Chondrocyte (in vitro differentiated cells): Measurements from ENCODE around the gene RGS14. TPM values are rescaled to one million over a fixed set of nuclear protein-coding genes. Genes with fewer than 3 reads are reported as not detected.
A peak's percentile ranks its signal among the peaks of the same experiment; 100 is the strongest.

ENCODE experiments used
- DNase-seq: peaks from one replicate; pipeline ENCODE4 v3.0.0; 2021; ENCODE audit warnings: mixed read lengths, low spot score
- H3K27ac Mint-ChIP-seq: one replicate; pipeline ENCODE4 v1.8.0; 2021; ENCODE audit warnings: mild to moderate bottlenecking, moderate library complexity, mixed read lengths; ENCODE audit not compliant: unreplicated experiment
- H3K27me3 Mint-ChIP-seq: 2 replicates; pipeline ENCODE4 v1.8.0; 2021; ENCODE audit warnings: low read depth, mixed read lengths
- H3K36me3 Mint-ChIP-seq: 2 replicates; pipeline ENCODE4 v1.8.0; 2021; ENCODE audit warnings: low read depth, mixed read lengths
- H3K4me1 Mint-ChIP-seq: 2 replicates; pipeline ENCODE4 v1.8.0; 2021; ENCODE audit warnings: low read depth, mild to moderate bottlenecking, mixed read lengths
- H3K4me3 Mint-ChIP-seq: one replicate; pipeline ENCODE4 v1.8.0; 2021; ENCODE audit warnings: mild to moderate bottlenecking, moderate library complexity, mixed read lengths; ENCODE audit not compliant: unreplicated experiment
- H3K9me3 Mint-ChIP-seq: 2 replicates; pipeline ENCODE4 v1.8.0; 2021; ENCODE audit warnings: low read depth, mixed read lengths
- total RNA-seq: library from RNA; stranded (reverse); gene quantifications from 3 replicates; pipeline ENCODE4 v1.2.1, GENCODE V29; 2021
- TF ChIP-seq, protein P1 (sequence below): fragments of 200-600 bp; sonication (generic); IDR thresholded peaks from 2 replicates; pipeline ENCODE4 v1.5.0; 2021; ENCODE audit warnings: antibody characterized with exemption, mild to moderate bottlenecking, moderate library complexity

Gene RGS14
- total RNA-seq, 1 donor from 2014 or later = 11.6 TPM

DNA sequence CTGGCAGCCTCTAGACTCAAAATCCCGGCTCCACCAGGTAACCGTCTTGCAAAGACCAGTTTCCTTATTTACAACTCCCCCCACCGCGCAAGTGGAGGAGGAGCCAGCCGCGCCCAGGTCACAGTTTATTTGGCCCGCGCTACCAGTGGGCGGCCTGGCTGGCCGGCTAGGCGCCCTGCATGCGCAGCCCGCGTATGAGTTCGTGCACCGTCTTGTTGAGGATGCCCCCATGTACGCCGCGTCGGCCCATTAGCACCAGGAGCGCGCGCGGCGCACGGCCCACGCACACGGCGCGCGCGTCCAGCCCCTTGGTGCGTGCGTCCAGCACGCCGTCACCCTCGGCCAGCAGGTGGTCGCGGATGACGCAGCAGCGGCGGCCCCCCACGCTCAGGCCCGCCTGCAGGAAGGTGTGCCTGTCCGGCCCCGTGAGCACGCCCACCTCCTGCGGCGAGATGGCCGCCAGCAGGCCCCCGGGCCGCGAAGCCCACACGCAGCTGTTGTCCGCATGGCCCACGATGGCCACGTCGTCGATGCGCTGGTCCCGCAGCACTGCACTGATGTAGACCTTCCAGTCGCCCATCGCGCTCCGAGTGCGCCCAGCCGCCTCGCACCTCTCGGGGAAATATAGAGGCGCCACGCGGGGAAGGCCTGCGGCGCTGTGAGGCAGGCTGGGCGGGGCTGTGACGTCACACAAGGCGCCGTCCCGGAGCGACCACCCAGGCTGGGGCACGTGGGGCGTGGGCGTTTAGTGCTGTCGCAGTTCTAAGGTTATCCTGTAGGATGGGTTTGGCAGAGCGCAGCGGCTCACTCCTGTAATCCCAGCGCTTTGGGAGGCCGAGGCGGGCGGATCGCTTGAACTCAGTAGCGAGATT lies 42.5 kb downstream of the RGS14 start, which contains the start of gene PFN3:
Gene PFN3, minus strand, starts transcription at position 665 of the 872 bp plus-strand sequence. Its CDS starts 85 bp downstream, at position 580.
- no peak for DNase-seq

DNA sequence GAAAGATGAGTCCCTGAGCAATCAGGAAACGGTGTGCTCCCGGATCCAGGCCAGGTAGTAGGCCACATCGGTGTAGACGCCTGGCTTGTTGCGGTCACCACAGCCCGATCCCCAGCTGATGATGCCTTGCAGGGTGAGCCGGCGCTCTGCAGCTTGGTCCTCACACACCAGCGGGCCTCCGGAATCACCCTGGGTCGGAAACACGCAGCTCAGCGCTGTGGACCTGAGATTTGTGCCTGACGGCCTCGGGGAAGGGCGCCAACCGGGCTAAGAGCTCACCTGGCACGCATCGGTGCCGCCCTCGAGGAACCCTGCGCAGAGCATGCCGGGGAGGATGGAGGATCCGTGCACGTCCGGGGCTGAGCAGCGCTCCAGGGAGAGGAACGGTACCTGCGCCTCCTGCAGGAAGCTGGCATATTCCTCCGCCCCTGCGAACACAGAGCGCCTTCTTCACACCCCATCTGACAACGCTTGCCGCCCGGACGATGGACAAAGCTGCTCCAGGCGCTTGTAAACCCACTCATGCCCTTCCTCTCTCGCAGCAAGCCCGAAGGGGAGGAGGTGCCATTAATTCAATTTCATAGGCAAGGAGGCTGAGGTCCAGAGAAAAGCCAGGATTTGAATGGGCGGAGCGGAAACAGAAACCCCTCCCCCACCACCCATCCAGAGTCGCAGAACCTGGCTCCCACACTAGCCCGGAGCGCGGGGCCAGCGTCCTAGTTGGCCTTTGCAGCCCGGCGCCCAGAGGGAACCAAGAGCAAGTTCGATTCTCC lies 44.7 kb downstream of the RGS14 start:
- Mint-ChIP-seq H3K27ac (peak overlapping the region; percentile 12), H3K27me3 (peaks cover 6% of the 10 kb centered on the region), H3K4me1 (peaks cover 14% of the 10 kb centered on the region), H3K4me3 (peak overlapping the region; percentile 66), H3K9me3 (no peaks in the 10 kb centered on the region), H3K36me3 (no peaks in the 10 kb centered on the region)
- no peak for DNase-seq
- TF ChIP-seq, protein P1, sequence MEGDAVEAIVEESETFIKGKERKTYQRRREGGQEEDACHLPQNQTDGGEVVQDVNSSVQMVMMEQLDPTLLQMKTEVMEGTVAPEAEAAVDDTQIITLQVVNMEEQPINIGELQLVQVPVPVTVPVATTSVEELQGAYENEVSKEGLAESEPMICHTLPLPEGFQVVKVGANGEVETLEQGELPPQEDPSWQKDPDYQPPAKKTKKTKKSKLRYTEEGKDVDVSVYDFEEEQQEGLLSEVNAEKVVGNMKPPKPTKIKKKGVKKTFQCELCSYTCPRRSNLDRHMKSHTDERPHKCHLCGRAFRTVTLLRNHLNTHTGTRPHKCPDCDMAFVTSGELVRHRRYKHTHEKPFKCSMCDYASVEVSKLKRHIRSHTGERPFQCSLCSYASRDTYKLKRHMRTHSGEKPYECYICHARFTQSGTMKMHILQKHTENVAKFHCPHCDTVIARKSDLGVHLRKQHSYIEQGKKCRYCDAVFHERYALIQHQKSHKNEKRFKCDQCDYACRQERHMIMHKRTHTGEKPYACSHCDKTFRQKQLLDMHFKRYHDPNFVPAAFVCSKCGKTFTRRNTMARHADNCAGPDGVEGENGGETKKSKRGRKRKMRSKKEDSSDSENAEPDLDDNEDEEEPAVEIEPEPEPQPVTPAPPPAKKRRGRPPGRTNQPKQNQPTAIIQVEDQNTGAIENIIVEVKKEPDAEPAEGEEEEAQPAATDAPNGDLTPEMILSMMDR = peak; percentile 77

More for the DNA sequence above, 42.5 kb downstream of the RGS14 start, which contains the start of gene PFN3:
- H3K27me3 Mint-ChIP-seq = peaks cover 6% of the 10 kb centered on the region
- peaks cover 14% of the 10 kb centered on the region for H3K4me1 Mint-ChIP-seq
- TF ChIP-seq, protein P1 = no peak
- no peak within 1 kb of the TSS for H3K27ac Mint-ChIP-seq
- no peaks in the 10 kb centered on the region for H3K9me3 Mint-ChIP-seq
- H3K4me3 Mint-ChIP-seq = no peak within 1 kb of the TSS
- H3K36me3 Mint-ChIP-seq = no peaks in the 10 kb centered on the region

DNA sequence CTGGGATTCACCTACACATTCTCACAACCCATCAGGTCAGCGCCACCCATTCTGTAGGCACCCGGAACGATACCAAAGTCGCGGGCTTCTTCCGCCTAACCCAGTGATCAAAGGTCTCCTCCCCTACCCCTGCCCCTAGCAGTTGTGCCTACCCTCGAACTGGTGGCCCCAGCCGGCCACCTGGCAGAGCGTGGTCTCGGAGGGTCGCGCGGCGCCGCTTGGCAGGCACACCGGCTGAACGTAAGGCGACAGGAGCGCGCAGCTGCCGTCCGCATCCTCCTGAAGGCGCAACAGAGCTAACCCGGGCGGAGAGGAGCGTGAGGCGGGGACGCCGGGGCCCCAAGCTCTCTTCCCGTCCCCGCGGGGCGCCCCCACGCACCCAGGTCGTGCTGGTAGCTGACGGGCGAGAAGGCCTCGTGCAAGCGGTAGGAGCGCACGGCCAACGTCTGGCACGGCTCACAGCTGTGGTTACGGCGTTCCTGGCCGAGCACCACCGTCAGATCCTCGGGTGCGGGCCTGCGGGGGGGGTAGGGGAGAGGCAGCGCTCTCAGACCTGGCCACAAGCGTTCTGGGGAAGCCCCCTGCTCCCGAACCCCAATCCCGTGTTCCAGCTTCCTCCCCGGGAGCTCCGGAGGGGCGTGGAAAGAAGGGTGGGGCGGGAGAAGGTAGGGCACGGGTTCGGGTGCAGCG lies 45.5 kb downstream of the RGS14 start:
- Mint-ChIP-seq H3K27me3 (peaks cover 4% of the 10 kb centered on the region), H3K27ac (peak overlapping the region; percentile 12), H3K36me3 (no peaks in the 10 kb centered on the region), H3K9me3 (no peaks in the 10 kb centered on the region), H3K4me3 (peak overlapping the region; percentile 66), H3K4me1 (peaks cover 14% of the 10 kb centered on the region)
- TF ChIP-seq, protein P1 = no peak
- DNase-seq = no peak

DNA sequence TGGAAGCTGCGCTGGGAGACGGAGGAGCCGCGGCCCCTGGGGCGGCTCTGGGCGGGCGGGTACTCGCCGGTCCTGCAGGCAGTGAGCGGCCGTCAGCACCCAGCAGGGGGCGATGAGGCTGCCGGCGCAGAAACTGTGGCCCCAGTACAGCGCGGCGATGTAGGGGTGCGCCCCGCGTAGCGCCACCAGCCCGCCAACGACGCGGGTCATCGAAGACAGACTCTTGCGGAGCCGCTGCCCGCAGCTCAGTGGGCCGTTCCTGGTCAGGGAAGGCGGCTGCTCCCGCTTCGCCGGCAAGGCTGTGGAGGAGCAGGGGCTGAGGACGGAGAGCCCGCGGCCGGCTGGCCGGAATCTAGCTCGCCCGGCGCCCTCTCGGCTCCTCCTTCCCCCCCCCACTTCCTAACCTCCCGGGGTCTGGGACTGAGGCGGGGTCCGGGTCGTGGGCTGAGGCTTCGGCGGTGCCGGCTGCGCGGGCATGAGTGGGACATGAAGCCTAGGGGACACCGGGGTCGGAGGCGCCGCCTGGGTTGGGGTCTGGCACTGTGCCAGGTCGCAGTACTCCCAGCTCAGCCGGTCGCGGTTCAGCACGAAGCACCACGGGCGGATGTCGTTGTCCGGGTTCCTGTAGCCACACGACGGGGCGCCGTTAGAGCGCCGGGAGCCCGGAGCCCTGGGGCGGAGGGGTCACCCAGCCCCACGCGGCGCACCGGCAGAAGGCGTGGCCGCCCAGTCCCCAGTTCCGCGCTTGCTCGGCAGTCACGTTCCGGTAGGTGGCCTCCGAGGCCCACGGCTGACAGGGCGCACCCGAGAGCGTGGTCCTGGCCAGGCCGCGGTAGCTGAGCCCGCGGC lies 46.3 kb downstream of the RGS14 start:
- Mint-ChIP-seq H3K36me3 (no peaks in the 10 kb centered on the region), H3K27ac (no peak overlapping the region), H3K9me3 (no peaks in the 10 kb centered on the region), H3K4me1 (peaks cover 14% of the 10 kb centered on the region), H3K27me3 (peaks cover 4% of the 10 kb centered on the region), H3K4me3 (peak overlapping the region; percentile 66)
- DNase-seq = no peak
- TF ChIP-seq, protein P1 = peak; percentile 78
